Superior temporal gyrus (tissue), 1 donor: ENCODE results near the gene DUSP7.

Experiments
- DNase-seq: peaks from one replicate; pipeline ENCODE4 v3.0.0-alpha.2; 2016; ENCODE audit errors: extremely low spot score

The DUSP7 gene

DNA sequence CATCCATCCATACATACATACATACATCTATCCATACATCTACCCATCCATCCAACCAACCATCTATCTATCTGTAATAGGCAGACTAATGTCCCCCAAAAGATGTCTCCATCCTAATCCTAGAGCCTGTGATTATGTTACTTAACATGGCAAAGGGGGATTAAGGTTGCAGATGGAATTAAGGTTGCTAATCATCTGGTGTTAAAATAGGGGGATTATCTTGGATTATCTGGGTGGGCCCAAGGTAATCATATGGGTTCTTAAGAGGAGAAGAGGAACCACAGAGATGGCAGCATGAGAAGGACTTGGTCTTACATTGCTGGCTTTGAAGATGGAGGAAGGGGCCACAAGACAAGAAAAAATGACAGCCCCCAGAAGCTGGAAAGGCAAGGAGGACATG, 45.9 kb downstream of the DUSP7 start:
- DNase-seq, result no peak

DNA sequence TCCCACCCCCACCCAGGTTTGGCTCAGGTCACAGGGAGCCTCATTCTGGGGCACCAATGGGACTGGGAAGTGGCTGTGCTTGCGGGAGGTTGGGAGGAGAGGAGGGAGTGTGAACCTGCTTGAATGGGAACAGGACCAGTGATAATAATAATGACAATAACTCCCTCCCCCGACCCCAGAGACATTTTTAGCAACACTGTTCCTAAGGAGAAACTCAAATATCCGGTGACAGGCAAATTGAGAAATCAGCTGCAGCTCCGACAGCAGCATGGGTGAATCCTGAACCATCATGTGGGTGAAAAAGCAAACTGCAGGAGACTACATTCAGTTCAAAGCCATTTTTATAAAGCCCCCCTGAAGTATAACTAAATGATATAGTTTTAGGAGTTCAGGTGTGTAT, 49.1 kb downstream of the DUSP7 start:
- no peak for DNase-seq

DNA sequence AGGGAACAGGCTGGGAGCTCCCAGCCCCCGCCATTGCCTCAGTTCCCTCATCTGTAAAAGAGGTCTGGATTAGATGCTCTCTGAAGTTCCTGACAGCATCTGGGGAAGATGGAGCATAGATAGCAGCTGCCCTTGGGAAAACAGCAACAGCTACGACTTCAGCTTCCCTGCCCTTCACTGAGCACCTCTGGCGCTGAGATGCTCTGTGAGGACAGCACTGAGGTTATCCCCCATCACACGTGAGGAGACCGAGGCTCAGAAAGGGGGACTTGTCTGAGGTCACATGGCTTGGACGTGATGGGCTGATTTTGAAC, 49.6 kb downstream of the DUSP7 start:
- no peak for DNase-seq

DNA sequence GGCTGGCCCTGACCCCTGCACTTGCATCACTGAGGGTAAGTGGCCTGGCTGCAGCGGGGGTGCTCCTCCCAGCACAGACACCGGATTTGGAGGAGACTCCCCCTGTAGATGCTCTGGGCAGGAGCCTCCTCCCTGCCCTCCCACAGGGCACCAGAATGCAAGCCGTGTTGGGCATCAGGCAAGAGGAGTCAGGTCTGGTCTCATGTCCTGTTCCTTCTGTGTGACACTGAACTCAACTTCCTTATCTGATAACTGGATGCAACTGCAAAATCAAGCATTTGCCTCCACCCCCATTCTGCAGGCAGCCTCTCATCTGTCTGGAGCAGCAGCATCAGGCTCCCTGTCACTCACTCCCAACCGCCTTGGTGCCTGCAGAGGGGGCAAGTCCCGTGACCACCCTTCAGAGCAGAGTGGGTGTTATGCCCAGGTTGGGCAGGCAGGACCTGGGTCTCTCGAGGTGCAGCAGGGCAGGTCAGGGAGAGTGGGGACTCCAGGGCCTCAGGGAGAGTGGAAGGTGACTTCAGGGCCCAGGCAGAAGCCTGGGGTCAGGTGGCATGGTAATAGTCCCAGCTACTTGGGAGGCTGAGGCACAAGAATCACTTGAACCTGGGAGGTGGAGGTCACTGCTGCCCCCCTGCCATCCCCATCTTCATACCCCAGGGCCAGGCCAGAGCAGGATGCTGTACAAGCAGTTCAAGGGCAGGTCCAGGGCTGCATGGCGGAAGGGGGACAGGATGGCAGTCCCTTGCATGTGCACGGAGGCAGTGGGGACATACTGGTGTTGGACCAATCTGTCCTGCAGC, 50.2 kb downstream of the DUSP7 start:
- no peak for DNase-seq

DNA sequence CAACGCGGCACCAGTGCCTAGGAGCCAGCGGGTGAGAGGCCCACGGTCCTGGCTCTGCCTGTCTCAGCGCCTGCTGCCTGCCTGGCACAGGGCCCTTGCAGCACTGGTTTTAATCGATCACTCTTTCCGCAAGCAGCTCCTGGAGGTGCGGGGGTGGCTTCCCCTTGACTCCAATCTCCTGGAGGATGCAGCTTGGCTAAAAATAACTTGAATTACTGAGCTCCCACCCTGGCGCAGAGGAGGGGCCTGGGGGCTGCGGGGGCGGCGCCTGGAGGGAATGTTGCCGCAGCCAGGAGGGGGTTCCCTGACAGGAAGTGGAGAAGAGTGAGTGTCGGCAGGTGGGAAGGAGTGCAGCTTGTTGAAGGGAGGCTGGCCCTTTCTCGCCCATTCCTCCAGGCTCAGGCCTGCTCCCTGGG, 50.8 kb downstream of the DUSP7 start:
- DNase-seq, result no peak

DNA sequence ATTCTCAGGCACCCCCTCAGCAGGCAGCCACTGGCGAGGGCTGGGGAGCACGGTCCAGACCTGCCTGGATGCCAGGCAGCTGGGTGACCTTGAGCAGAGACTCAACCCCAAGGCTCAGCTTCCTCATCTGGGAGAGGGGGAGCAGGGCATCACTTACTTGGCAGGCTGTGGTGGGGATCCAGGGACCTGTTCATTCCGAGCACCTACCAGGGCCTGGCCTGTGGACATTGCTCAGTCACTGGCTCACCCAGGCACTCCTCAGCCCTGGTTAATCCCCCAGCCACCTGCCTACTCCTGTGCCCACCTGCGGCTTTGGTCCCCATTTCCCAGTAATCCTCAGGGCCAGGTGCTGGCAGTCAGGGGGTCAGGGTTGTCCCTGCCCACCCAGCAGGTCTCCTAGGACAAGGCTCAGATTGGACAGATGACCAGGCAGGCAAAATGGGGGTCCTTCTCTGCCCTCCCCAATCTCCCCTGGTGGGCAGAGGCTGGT, 51.4 kb downstream of the DUSP7 start:
- no peak for DNase-seq

DNA sequence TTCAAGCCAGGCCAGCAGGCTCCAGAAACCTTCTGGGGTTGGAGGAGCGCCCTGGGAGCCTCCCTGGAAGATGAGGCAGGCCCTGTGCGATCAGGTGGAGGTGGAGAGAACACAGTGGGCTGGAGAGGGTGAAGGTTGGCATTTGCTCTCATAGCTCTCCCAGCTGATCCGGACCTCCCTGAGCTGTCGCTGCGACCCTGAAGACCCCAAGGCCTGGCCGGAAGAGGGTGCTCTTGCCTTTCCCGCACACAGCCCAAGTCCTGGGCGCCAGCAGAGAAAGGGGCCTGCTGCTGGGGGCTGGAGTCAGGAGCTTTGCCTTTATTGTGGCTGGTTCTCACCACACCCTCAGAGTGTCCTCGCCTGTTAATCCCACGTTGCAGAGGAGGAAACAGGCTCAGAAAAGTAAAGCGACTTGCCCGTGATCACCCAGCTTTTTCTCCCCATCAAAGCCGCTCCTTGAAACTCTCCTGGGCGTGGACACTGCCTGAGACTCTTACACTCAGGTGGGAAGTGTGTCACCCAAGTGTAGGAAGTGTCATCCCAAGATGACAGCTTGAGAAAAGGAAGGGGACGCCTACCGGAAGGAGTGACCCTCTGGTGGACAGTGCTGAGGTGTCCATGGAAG, 52.1 kb downstream of the DUSP7 start:
- DNase-seq, result peak; percentile 85

DNA sequence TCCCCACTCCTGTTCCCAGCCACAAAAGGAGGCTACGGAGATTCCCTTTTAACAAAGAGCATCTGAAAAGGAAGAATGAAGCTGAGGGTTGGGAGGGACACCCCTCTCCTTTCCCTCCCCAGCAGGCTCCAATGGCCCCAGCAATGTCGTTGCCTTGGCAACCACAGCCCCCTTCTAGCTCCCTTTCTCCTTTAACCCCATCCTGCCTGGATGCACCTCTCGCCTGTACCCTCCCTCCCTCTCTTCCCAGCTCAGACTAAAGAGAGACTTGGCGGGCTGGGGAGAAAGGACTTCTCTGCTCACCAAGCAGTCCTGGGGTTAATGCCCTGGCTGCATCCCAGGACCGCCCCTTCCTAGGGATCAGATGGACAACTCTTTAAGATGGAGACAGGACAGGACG, 53.6 kb downstream of the DUSP7 start:
- DNase-seq, result no peak

DNA sequence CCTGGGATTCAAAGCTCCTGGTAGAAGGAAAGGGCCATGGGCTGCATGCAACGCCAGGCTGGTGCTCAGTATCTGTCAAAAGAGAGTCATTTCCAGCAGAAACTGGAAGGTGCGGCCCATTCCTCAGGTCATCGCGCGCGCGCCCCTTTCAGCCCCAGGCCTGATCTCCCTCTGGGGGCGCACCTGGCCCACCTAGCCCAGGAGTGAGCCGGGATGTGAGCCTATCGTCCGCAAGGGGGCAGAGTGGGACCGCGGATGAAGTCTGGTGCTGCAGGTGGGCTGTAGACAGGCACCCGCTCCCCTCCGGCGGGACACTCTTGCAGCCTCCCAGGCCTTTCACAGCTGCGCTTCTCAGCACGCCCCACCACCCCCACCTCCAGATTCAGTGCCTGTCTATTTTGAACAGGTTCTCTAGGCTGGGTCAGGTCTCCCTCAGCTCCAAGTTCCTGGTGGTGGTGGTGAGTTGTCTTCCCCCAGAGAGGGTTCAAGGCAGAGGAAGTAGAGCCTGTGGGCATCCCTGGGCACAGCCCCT, 54.9 kb downstream of the DUSP7 start:
- DNase-seq, result peak; percentile 83

DNA sequence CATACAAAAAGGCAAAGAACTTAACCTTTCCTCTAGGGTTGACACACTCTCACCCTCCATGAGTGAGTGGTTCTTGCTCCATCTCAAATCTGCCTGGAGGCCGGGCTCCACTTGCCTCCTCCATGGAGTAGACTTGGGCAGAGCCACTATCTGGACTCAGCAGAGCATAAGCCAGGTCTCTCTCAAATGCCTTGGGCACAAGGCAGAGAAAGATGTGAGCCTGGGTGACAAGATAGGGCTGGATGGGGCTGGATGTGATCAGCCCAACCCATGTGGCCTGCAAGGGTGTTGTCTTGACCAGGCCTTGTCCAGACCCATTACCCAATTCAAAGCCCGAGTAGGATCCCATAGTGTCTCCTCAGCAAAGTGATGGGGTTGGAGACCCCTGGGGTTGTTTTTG, 56.5 kb downstream of the DUSP7 start:
- DNase-seq, result no peak
